Lung (tissue), 12 donors: ENCODE results near the gene ELP4. TPM values are rescaled to one million over a fixed set of nuclear protein-coding genes. Genes with fewer than 3 reads are reported as not detected.
A peak's percentile ranks its signal among the peaks of the same experiment; 100 is the strongest.

Experiments
- ATAC-seq: fragments of 200-7000 bp; cut with Tn5 transposase; one replicate; pipeline ENCODE4 v1.9.1; 2020; ENCODE audit warnings: moderate number of reproducible peaks; ENCODE audit not compliant: insufficient read depth, low FRiP score
- DNase-seq, 3 donors: peaks; one replicate each; pipeline ENCODE4 v3.0.0-alpha.2; 2013 to 2017
- H3K27ac ChIP-seq, 2 donors: one replicate each; pipeline ENCODE4 v1.5.1; 2013; ENCODE audit warnings: mild to moderate bottlenecking in 2 of 2, moderate library complexity in 2 of 2, control low read depth in 1 of 2, inconsistent platforms in 1 of 2, low read depth in 1 of 2, low read length in 1 of 2
- H3K27me3 ChIP-seq, 3 donors: one replicate each; pipeline ENCODE4 v1.5.1; 2013; ENCODE audit warnings: low read length in 2 of 3; ENCODE audit not compliant: control insufficient read depth in 3 of 3, insufficient read depth in 3 of 3
- H3K36me3 ChIP-seq, 4 donors: one replicate each; pipeline ENCODE4 v1.5.1; 2013; ENCODE audit warnings: low read length in 4 of 4, mild to moderate bottlenecking in 1 of 4, moderate library complexity in 1 of 4; ENCODE audit not compliant: control insufficient read depth in 4 of 4, insufficient read depth in 4 of 4
- H3K4me1 ChIP-seq, 5 donors: one replicate each; pipeline ENCODE4 v1.5.1; 2013; ENCODE audit warnings: low read length in 5 of 5, mild to moderate bottlenecking in 2 of 5, moderate library complexity in 1 of 5; ENCODE audit not compliant: control insufficient read depth in 5 of 5, insufficient read depth in 5 of 5
- H3K4me3 ChIP-seq: one replicate; pipeline ENCODE4 v1.5.1; 2013; ENCODE audit warnings: mild to moderate bottlenecking, control low read depth, moderate library complexity
- H3K9ac ChIP-seq, 2 donors: one replicate each; pipeline ENCODE4 v1.5.1; 2013; ENCODE audit warnings: low read length in 2 of 2, control low read depth in 1 of 2; ENCODE audit not compliant: insufficient read depth in 1 of 2
- H3K9me3 ChIP-seq, 4 donors: one replicate each; pipeline ENCODE4 v1.5.1; 2013; ENCODE audit warnings: low read length in 3 of 4, mild to moderate bottlenecking in 1 of 4, moderate library complexity in 1 of 4; ENCODE audit not compliant: control insufficient read depth in 4 of 4, insufficient read depth in 3 of 4
- CTCF ChIP-seq: IDR thresholded peaks from 2 replicates; pipeline ENCODE4 v1.5.1; 2012; ENCODE audit warnings: mild to moderate bottlenecking; ENCODE audit errors: control extremely low read depth, extremely low read depth
- WGBS, 2 donors: extraction: QIAGEN DNeasy Blood & Tissue Kit; methylation state at CpG; one replicate each; pipeline ENCODE4 v1.1.7; 2013; 5-methylcytosine and 5-hydroxymethylcytosine counted together
- polyA plus RNA-seq, 2 donors: library from polyadenylated mRNA; stranded (reverse); fragments of 200-250 nt; gene quantifications; one replicate each; pipeline ENCODE4 v1.2.1, GENCODE V29; 2013
- total RNA-seq, 2 donors: library from RNA; depleted of rRNA in 1 of 2; stranded (reverse); fragments of >200 nt in 1 of 2; gene quantifications; one replicate each; pipeline ENCODE4 v1.2.1, GENCODE V29; 2014 to 2021
- donor health status: control.
- donor health status: control.
- donor health status: Bipolar disorder and iron deficiency.
- donor health status: healthy.
- donor health status: DM: yes; HTN: yes; CAD: no.

Gene ELP4
- total and polyA plus RNA-seq, 4 donors: 7.7 to 47.8 (median 13.7) TPM

GRCh38 chr11:31827455-31828206 is 318.1 kb downstream of the ELP4 start:
- H3K27me3 ChIP-seq: peaks cover 17 to 97% (median 94%) of the 10 kb centered on the region in 3 donors
- H3K9ac ChIP-seq: no peak overlapping the region
- no peak for TF ChIP-seq CTCF
- peaks cover 0 to 5% (median 0%) of the 10 kb centered on the region in 5 donors for H3K4me1 ChIP-seq
- DNase-seq: peak in 2 of 3 donors; percentile 22 to 49
- H3K27ac ChIP-seq: no peak overlapping the region
- peaks cover 0 to 12% (median 0%) of the 10 kb centered on the region in 4 donors for H3K9me3 ChIP-seq
- no peak overlapping the region for H3K4me3 ChIP-seq
- no peak for ATAC-seq
- H3K36me3 ChIP-seq: no peaks in the 10 kb centered on the region
- 5 to 9% methylated on average over 18 of the region's 18 CpGs for WGBS, 2 donors

- DNase-seq (peak in 1 of 3 donors; percentile 20), ATAC-seq (no peak)
- peaks cover 13 to 97% (median 94%) of the 10 kb centered on the region in 3 donors for H3K27me3 ChIP-seq
These were observed 318.6 kb downstream of the ELP4 start for GRCh38 chr11:31828217-31828616.

GRCh38 chr11:31830406-31830805 is 320.8 kb downstream of the ELP4 start:
- peaks cover 0 to 5% (median 0%) of the 10 kb centered on the region in 5 donors for H3K4me1 ChIP-seq
- no peak for TF ChIP-seq CTCF
- peaks cover 7 to 97% (median 87%) of the 10 kb centered on the region in 3 donors for H3K27me3 ChIP-seq
- ATAC-seq: no peak
- H3K36me3 ChIP-seq: no peaks in the 10 kb centered on the region
- H3K9ac ChIP-seq: no peak overlapping the region
- peaks cover 0 to 5% (median 0%) of the 10 kb centered on the region in 4 donors for H3K9me3 ChIP-seq
- no peak overlapping the region for H3K27ac ChIP-seq
- no peak overlapping the region for H3K4me3 ChIP-seq
- WGBS, 2 donors: 69 to 79% methylated on average over 4 of the region's 4 CpGs
- no peak for DNase-seq

More at GRCh38 chr11:31828217-31828616, 318.6 kb downstream of the ELP4 start:
- Histone ChIP-seq H3K9me3 (peaks cover 0 to 11% (median 0%) of the 10 kb centered on the region in 4 donors), H3K27ac (no peak overlapping the region), H3K9ac (no peak overlapping the region), H3K36me3 (no peaks in the 10 kb centered on the region), H3K4me3 (no peak overlapping the region), H3K4me1 (peaks cover 0 to 5% (median 0%) of the 10 kb centered on the region in 5 donors)
- WGBS, 2 donors: 25 to 26% methylated on average over 7 of the region's 7 CpGs
- TF ChIP-seq CTCF: no peak
